ENCODE measurements around the gene RAB15. TPM values are rescaled to one million over a fixed set of nuclear protein-coding genes. Genes with fewer than 3 reads are reported as not detected.
A peak's percentile ranks its signal among the peaks of the same experiment; 100 is the strongest.
"Not testable (repeated sequence)": the region's sequence is repeated elsewhere in the genome, so short reads cannot be mapped to it uniquely, and the experiment has no call there.

Gene RAB15
- total and polyA plus RNA-seq, 9 of the 15 experiments (the other 6 are each of a cell fraction or from before 2014, with no cell fraction given), result 0.09 to 0.30 (median 0.16) TPM; not detected in 2

DNA sequence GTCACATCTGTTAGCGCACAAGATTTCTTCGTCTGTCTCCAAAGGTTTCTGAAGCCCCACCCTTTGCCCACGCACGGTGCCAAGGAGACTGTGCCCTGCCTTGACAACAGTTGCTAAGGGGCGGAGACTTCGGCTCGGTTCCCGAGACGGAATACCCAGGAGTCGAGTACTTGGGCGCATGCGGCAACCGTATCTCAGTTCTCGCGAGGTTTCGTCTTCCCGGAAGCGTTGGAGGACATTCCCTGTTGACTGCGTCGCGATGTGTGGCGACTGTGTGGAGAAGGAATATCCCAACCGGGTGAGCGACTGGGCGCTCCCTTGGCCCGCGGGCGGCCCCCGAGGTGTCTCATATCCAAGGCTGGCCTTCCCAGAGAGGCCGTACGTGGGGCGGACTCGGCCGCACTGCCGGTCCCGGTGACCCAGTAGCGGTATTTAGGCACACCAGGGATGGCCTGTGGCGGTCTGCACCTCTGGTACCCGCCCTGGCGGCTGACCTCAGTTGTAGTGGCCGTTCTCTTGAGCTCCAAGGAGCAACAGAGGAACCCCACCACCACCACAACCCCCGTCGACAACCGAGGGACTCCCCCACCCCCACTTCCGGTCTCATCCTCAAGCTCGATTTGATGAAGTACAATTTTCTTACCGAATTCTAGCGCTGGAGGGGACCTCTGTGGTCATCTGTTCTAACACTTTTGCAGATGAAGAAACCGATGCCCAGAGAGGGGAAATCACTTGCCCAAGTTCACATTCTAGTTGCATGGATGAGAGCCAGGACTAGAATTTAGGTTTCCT lies 57.7 kb downstream of the RAB15 start, which contains the start of gene CHURC1 (continued):
- TF ChIP-seq, protein P1, sequence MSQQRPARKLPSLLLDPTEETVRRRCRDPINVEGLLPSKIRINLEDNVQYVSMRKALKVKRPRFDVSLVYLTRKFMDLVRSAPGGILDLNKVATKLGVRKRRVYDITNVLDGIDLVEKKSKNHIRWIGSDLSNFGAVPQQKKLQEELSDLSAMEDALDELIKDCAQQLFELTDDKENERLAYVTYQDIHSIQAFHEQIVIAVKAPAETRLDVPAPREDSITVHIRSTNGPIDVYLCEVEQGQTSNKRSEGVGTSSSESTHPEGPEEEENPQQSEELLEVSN (IDR thresholded peaks at IDR 0.05; ENCODE audit: borderline replicate concordance in 1 of 2, extremely low read depth in 1 of 2, insufficient read depth in 1 of 2, insufficient read length in 1 of 2, low read depth in 1 of 2, low read length in 1 of 2, poor library complexity in 1 of 2, severe bottlenecking in 1 of 2), result peak in 1 of 2 experiments; percentile 51
- peak; percentile 94 for TF ChIP-seq RBFOX2 (IDR thresholded peaks at IDR 0.05; ENCODE audit: low read depth, low read length)
- peak; percentile 79 for TF ChIP-seq TAF1 (IDR thresholded peaks at IDR 0.05; ENCODE audit: control insufficient read depth, extremely low read depth, insufficient read depth, low read length, severe bottlenecking)

DNA sequence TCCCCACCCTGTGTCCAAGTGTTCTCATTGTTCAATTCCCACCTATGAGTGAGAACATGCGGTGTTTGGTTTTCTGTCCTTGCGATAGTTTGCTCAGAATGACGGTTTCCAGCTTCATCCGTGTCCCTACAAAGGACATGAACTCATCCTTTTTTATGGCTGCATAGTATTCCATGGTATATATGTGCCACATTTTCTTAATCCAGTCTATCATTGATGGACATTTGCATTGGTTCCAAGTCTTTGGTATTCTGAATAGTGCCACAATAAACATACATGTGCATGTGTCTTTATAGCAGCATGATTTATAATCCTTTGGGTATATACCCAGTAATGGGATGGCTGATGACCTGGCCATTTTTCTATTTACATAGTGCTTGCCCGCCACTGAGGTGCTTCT lies 58.7 kb downstream of the RAB15 start:
- H3K4me1 ChIP-seq (replicated peaks in 1 of 2; ENCODE audit: control insufficient read depth in 2 of 2, insufficient read depth in 2 of 2, low read length in 2 of 2); ATAC-seq; H3K9me3 ChIP-seq (replicated peaks; ENCODE audit: control insufficient read depth, insufficient read depth, low read depth, low read length); in situ Hi-C loops (cut with MboI); H3K4me3 ChIP-seq; intact Hi-C loops (cut with micrococcal nuclease); H3K9ac ChIP-seq (ENCODE audit: insufficient read depth in 1 of 2, low read depth in 2 of 2, low read length in 2 of 2); H3K9me1 ChIP-seq (ENCODE audit: control insufficient read depth, insufficient read depth, low read length); DNase-seq (ENCODE audit: extremely low read depth in 1 of 4, low spot score in 3 of 4); H3K36me3 ChIP-seq (ENCODE audit: control insufficient read depth, insufficient read depth, low read length); H3K27ac ChIP-seq (ENCODE audit: extremely low read depth, low read depth, low read length); H3K4me2 ChIP-seq (ENCODE audit: insufficient read depth, low read length); FAIRE-seq; H3K27me3 ChIP-seq (ENCODE audit: control insufficient read depth in 2 of 2, insufficient read depth in 2 of 2, low read length in 2 of 2); BruUV-seq (replicated peaks); CTCF ChIA-PET (ENCODE audit: low intra/inter-chr PET ratio); H4K20me1 ChIP-seq (replicated peaks; ENCODE audit: control insufficient read depth, insufficient read depth, low read length): not testable (repeated sequence)
- TF ChIP-seq ZNF146 (CRISPR knock-in tag; IDR thresholded peaks at IDR 0.05; ENCODE audit: unreplicated experiment), result peak; percentile 73
- 0 out of 2 replicates have a peak, but pooled peaks have one; percentile 14 for TF ChIP-seq SMARCA5 (IDR thresholded peaks at IDR 0.05)
- TF ChIP-seq BCOR (IDR thresholded peaks at IDR 0.05), result peak; percentile 62
- POLR2A ChIA-PET, result interaction anchor here (1.0 to 2.1 kb wide), 4 partner anchors 11 to 210 kb away, joined by 3 to 10 read pairs (median 6); partner anchors contain the start of gene PLEKHG3
- 23% methylated on average over 4 of the region's 5 CpGs for WGBS (ENCODE audit: insufficient coverage, low coverage, missing lambda C conversion rate)
- Histone ChIP-seq H2AFZ (ENCODE audit: low read depth, low read length) (peak overlapping the region; percentile 85), H3K79me2 (ENCODE audit: control insufficient read depth, insufficient read depth, low read length) (peaks cover 26% of the 10 kb centered on the region)
